GM23248 (cell line): ENCODE results near the gene CKS1B. TPM values are rescaled to one million over a fixed set of nuclear protein-coding genes. Genes with fewer than 3 reads are reported as not detected.
A peak's percentile ranks its signal among the peaks of the same experiment; 100 is the strongest.

ENCODE experiments used
- DNase-seq: peaks from one replicate; pipeline ENCODE4 v3.0.0-alpha.2; 2015
- H2AFZ ChIP-seq: fragments of 200-600 bp; sonication (generic); 2 replicates; pipeline ENCODE4 v1.6.1; 2016; ENCODE audit warnings: antibody characterized with exemption
- H3F3A ChIP-seq: fragments of 200-600 bp; sonication (generic); 2 replicates; pipeline ENCODE4 v1.6.1; 2016; ENCODE audit warnings: mild to moderate bottlenecking, antibody characterized with exemption, mixed run types; ENCODE audit not compliant: insufficient read depth
- H3K27ac ChIP-seq: fragments of 200-600 bp; sonication (generic); 2 replicates; pipeline ENCODE4 v1.5.1; 2016; ENCODE audit warnings: mild to moderate bottlenecking
- H3K27me3 ChIP-seq: fragments of 200-600 bp; sonication (generic); replicated peaks from 2 replicates; pipeline ENCODE4 v1.6.1; 2016; ENCODE audit warnings: mild to moderate bottlenecking; ENCODE audit not compliant: insufficient read depth
- H3K36me3 ChIP-seq: fragments of 200-600 bp; sonication (generic); 2 replicates; pipeline ENCODE4 v1.6.1; 2016; ENCODE audit warnings: low read depth, mild to moderate bottlenecking
- H3K4me1 ChIP-seq: fragments of 200-600 bp; sonication (generic); 2 replicates; pipeline ENCODE4 v1.6.1; 2016; ENCODE audit warnings: mild to moderate bottlenecking; ENCODE audit not compliant: insufficient read depth
- H3K4me2 ChIP-seq: fragments of 200-600 bp; sonication (generic); one replicate; pipeline ENCODE4 v1.6.1; 2016; ENCODE audit warnings: mild to moderate bottlenecking; ENCODE audit not compliant: unreplicated experiment
- H3K4me3 ChIP-seq: fragments of 200-600 bp; sonication (generic); 2 replicates; pipeline ENCODE4 v1.5.1; 2016; ENCODE audit warnings: mild to moderate bottlenecking
- H3K79me2 ChIP-seq: fragments of 200-600 bp; sonication (generic); 2 replicates; pipeline ENCODE4 v1.6.1; 2016; ENCODE audit warnings: mild to moderate bottlenecking; ENCODE audit not compliant: insufficient read depth
- H3K9ac ChIP-seq: fragments of 200-600 bp; sonication (generic); 2 replicates; pipeline ENCODE4 v1.6.1; 2016; ENCODE audit warnings: mild to moderate bottlenecking
- H3K9me2 ChIP-seq: fragments of 200-600 bp; sonication (generic); 2 replicates; pipeline ENCODE4 v1.6.1; 2016; ENCODE audit warnings: mixed run types, mild to moderate bottlenecking, moderate library complexity; ENCODE audit not compliant: insufficient read depth
- H3K9me3 ChIP-seq: fragments of 200-600 bp; sonication (generic); one replicate; pipeline ENCODE4 v1.6.1; 2017; ENCODE audit warnings: low read depth
- H4K20me1 ChIP-seq: fragments of 200-600 bp; sonication (generic); 2 replicates; pipeline ENCODE4 v1.6.0; 2016; ENCODE audit not compliant: insufficient read depth
- EZH2 ChIP-seq: fragments of 200-600 bp; sonication (generic); IDR thresholded peaks from 2 replicates; pipeline ENCODE4 v1.6.1; 2018; ENCODE audit warnings: antibody characterized with exemption, mild to moderate bottlenecking; ENCODE audit not compliant: insufficient read depth, poor library complexity, severe bottlenecking
- EZH2phosphoT487 ChIP-seq: fragments of 200-600 bp; sonication (generic); IDR thresholded peaks from 2 replicates; pipeline ENCODE4 v1.6.1; 2018; ENCODE audit warnings: antibody characterized with exemption, moderate library complexity, mild to moderate bottlenecking, low read depth; ENCODE audit not compliant: insufficient read depth
- WGBS, 2 experiments: methylation state at CpG; one replicate each; pipeline ENCODE4 v1.1.6; 2015 to 2017; ENCODE audit warnings: low lambda C conversion rate in 2 of 2, low coverage in 1 of 2; ENCODE audit errors: missing lambda C conversion rate in 2 of 2; 5-methylcytosine and 5-hydroxymethylcytosine counted together
- in situ Hi-C: fragments of 300-500 bp; cut with MboI; formaldehyde crosslinking; loops from 2 replicates; pipeline ENCODE4 v1.15.0; 2020
- polyA plus RNA-seq: library from polyadenylated mRNA; unstranded; fragments of >200 nt; fragmentation: Nextera tagmentation; extraction: Ambion mirVana; gene quantifications from 2 replicates; pipeline ENCODE4 v1.2.1, GENCODE V29; 2016
- total RNA-seq: library from RNA; depleted of rRNA; stranded (reverse); fragments of >200 nt; shearing (Covaris generic); gene quantifications from 2 replicates; pipeline ENCODE4 v1.2.3, GENCODE V29; 2014

The CKS1B gene
- total and polyA plus RNA-seq, 2 experiments from 2014 or later = 45.6 to 119 TPM

- Histone ChIP-seq H3F3A (no peaks in the 10 kb centered on the region), H2AFZ (peak overlapping the region; percentile 71), H3K4me1 (peaks cover 27% of the 10 kb centered on the region), H3K4me2 (peak overlapping the region; percentile 94), H3K9ac (peak overlapping the region; percentile 86), H3K36me3 (no peaks in the 10 kb centered on the region), H3K9me2 (no peaks in the 10 kb centered on the region), H3K9me3 (no peaks in the 10 kb centered on the region), H3K27ac (peak overlapping the region; percentile 53), H4K20me1 (no peaks in the 10 kb centered on the region), H3K79me2 (peaks cover 54% of the 10 kb centered on the region), H3K4me3 (peak overlapping the region; percentile 98), H3K27me3 (no peaks in the 10 kb centered on the region)
- DNase-seq = peak; percentile 34
- 32 to 35% methylated on average over 5 of the region's 5 CpGs for WGBS, 2 experiments
- TF ChIP-seq EZH2phosphoT487 (no peak), EZH2 (no peak)
- in situ Hi-C loops = no loop called here
Measured at GRCh38 chr1:155004352-155005075, 30.0 kb downstream of the CKS1B start.

- Histone ChIP-seq H2AFZ (no peak overlapping the region), H3K79me2 (peaks cover 54% of the 10 kb centered on the region), H3K27ac (peak overlapping the region; percentile 53), H3K4me1 (peaks cover 20% of the 10 kb centered on the region), H3K9ac (peak overlapping the region; percentile 86), H4K20me1 (no peaks in the 10 kb centered on the region), H3F3A (no peaks in the 10 kb centered on the region), H3K27me3 (no peaks in the 10 kb centered on the region), H3K4me3 (peak overlapping the region; percentile 98; the same call in 1 of the 2 replicates), H3K4me2 (peak overlapping the region; percentile 22), H3K36me3 (no peaks in the 10 kb centered on the region), H3K9me2 (no peaks in the 10 kb centered on the region), H3K9me3 (no peaks in the 10 kb centered on the region)
- DNase-seq = peak; percentile 87
- TF ChIP-seq EZH2 (no peak), EZH2phosphoT487 (no peak)
- in situ Hi-C loops = no loop called here
- 20 to 22% methylated on average over 8 to 13 of the region's 17 CpGs for WGBS, 2 experiments
Measured at GRCh38 chr1:155005076-155006011, 30.9 kb downstream of the CKS1B start.

- H3K4me2 ChIP-seq = no peak overlapping the region
- peak; percentile 62 for DNase-seq
- peaks cover 54% of the 10 kb centered on the region for H3K79me2 ChIP-seq
- H3K9me3 ChIP-seq = no peaks in the 10 kb centered on the region
- no peak overlapping the region for H3K27ac ChIP-seq
- no peaks in the 10 kb centered on the region for H3K9me2 ChIP-seq
- no peaks in the 10 kb centered on the region for H3K27me3 ChIP-seq
- TF ChIP-seq EZH2 (no peak), EZH2phosphoT487 (no peak)
- no peaks in the 10 kb centered on the region for H3K36me3 ChIP-seq
- H3K4me3 ChIP-seq = no peak overlapping the region
- H3F3A ChIP-seq = no peaks in the 10 kb centered on the region
- H2AFZ ChIP-seq = no peak overlapping the region
- H3K9ac ChIP-seq = no peak overlapping the region
- peaks cover 20% of the 10 kb centered on the region for H3K4me1 ChIP-seq
- in situ Hi-C loops = no loop called here
- no peaks in the 10 kb centered on the region for H4K20me1 ChIP-seq
- 59 to 86% methylated on average over 2 of the region's 2 CpGs for WGBS, 2 experiments
Measured at GRCh38 chr1:155006601-155007101, 32.2 kb downstream of the CKS1B start.

GRCh38 chr1:155007251-155007828 is 32.9 kb downstream of the CKS1B start:
- H2AFZ ChIP-seq = no peak overlapping the region
- no peaks in the 10 kb centered on the region for H3F3A ChIP-seq
- H3K9ac ChIP-seq = no peak overlapping the region
- no peak overlapping the region for H3K4me2 ChIP-seq
- no peaks in the 10 kb centered on the region for H3K9me3 ChIP-seq
- H3K9me2 ChIP-seq = no peaks in the 10 kb centered on the region
- no peaks in the 10 kb centered on the region for H3K27me3 ChIP-seq
- H3K4me3 ChIP-seq = no peak overlapping the region
- H3K4me1 ChIP-seq = peaks cover 20% of the 10 kb centered on the region
- TF ChIP-seq EZH2phosphoT487 (no peak), EZH2 (no peak)
- WGBS, 2 experiments = 55 to 61% methylated on average over 5 to 6 of the region's 6 CpGs
- H3K36me3 ChIP-seq = no peaks in the 10 kb centered on the region
- no peaks in the 10 kb centered on the region for H4K20me1 ChIP-seq
- peaks cover 54% of the 10 kb centered on the region for H3K79me2 ChIP-seq
- DNase-seq = no peak
- in situ Hi-C loops = no loop called here
- H3K27ac ChIP-seq = no peak overlapping the region
